Astrocyte of the cerebellum (primary cell): ENCODE results near the gene HS2ST1.

ENCODE experiments used
- DNase-seq: peaks from one replicate; pipeline ENCODE4 v3.0.0-alpha.2; 2011; ENCODE audit warnings: low read depth
- H3K4me3 ChIP-seq: 2 replicates; pipeline ENCODE4 v1.5.1; 2011; ENCODE audit warnings: mild to moderate bottlenecking, low read depth, low read length, moderate library complexity
- in situ Hi-C: cut with HindIII; loops from 2 replicates; pipeline ENCODE4 v1.10.0; 2017; ENCODE audit warnings: low sequenced_read_pairs
- TF ChIP-seq, protein P1 (sequence below): IDR thresholded peaks from 2 replicates; pipeline ENCODE4 v1.5.1; 2012; ENCODE audit warnings: low read length, low read depth, moderate library complexity, mild to moderate bottlenecking; ENCODE audit errors: missing control alignments

The HS2ST1 gene

GRCh38 chr1:87136607-87137341, 222.3 kb downstream of the HS2ST1 start:
- in situ Hi-C loops: no loop called here
- no peak for DNase-seq
- TF ChIP-seq, protein P1, sequence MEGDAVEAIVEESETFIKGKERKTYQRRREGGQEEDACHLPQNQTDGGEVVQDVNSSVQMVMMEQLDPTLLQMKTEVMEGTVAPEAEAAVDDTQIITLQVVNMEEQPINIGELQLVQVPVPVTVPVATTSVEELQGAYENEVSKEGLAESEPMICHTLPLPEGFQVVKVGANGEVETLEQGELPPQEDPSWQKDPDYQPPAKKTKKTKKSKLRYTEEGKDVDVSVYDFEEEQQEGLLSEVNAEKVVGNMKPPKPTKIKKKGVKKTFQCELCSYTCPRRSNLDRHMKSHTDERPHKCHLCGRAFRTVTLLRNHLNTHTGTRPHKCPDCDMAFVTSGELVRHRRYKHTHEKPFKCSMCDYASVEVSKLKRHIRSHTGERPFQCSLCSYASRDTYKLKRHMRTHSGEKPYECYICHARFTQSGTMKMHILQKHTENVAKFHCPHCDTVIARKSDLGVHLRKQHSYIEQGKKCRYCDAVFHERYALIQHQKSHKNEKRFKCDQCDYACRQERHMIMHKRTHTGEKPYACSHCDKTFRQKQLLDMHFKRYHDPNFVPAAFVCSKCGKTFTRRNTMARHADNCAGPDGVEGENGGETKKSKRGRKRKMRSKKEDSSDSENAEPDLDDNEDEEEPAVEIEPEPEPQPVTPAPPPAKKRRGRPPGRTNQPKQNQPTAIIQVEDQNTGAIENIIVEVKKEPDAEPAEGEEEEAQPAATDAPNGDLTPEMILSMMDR: no peak
- H3K4me3 ChIP-seq: no peak overlapping the region

DNA sequence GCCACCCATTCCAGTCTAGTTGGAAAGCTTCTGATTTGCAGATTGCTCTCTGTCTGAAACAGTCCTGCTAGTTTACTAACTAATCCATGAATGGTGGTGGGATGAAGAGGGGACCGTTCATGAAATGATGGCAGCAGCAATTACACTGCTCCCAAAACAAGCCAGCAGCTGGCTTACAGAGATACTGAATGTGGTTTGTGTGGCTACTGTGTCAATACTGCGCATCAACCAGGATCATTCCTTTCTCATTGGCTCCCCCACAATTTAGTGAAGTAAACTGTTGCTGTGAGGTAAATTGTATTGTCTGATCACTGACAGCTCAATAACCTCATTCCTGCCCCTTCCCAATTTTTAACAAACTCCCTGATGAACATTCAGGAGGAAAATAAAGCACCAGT, 222.9 kb downstream of the HS2ST1 start:
- in situ Hi-C loops: no loop called here
- TF ChIP-seq, protein P1: no peak
- no peak overlapping the region for H3K4me3 ChIP-seq
- DNase-seq: no peak

- no peak overlapping the region for H3K4me3 ChIP-seq
- no peak for DNase-seq
- in situ Hi-C loops: no loop called here
- TF ChIP-seq, protein P1: no peak
Measured at GRCh38 chr1:87140831-87141540, 226.6 kb downstream of the HS2ST1 start.

- in situ Hi-C loops: no loop called here
- DNase-seq: no peak
- no peak overlapping the region for H3K4me3 ChIP-seq
- TF ChIP-seq, protein P1: no peak
Measured at GRCh38 chr1:87141556-87141955, 227.1 kb downstream of the HS2ST1 start.

DNA sequence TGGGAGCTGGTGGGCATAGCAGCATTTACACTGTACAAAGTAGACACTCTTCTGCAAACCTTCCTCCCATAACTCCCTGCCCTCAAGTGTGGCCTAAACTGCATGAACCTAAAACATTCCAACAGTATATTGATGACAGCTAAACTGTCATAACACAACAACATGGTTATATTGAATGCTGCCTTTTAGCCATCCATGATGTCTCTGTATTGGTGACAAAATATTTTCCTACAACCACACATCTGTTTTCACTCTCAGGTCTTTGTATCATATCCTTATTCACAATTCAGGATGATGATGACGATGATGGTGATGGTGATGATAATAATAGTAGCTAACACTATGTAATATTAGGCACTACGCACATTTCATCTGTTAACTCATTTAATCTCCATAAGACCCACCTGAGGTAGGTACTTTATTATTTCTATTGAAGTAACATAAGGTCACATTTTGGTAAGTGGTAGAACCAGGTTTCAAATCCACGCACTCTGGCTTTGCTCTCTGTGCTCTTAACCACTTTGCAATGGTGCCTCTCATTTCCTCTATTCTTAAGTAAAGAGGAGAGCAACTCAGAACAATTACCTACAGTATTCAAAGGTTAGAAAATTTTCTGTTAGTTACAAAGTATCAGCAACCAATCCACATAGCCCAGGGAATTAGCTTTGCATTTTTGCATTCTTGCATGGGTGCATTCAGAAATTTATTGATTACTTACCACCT, 229.1 kb downstream of the HS2ST1 start:
- TF ChIP-seq, protein P1: no peak
- in situ Hi-C loops: no loop called here
- no peak overlapping the region for H3K4me3 ChIP-seq
- no peak for DNase-seq

DNA sequence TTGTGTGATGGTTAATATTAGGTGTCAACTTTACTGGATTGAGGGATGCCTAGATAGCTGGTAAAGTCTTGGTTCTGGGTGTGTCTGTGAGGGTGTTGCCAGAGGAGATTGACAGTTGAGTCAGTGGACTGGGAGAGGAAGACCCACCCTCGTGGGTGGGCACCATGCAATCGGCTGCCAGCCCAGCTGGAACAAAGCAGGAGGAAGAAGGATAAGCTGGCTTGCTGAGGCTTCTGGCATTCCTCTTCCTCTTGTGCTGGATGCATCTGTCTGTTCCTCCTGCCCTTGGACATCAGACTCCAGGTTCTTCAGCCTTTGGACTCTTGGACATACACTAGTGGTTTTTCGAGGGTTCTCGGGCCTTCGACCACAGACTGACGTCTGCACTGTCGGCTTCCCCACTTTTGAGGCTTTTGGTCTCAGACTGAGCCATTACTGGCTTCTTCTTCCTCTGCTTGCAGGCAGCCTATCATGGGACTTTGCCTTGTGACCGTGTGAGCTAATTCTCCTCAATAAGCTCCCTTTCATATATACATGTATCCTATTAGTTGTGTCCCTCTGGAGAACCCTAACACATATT, 230.0 kb downstream of the HS2ST1 start:
- no peak for DNase-seq
- TF ChIP-seq, protein P1: no peak
- in situ Hi-C loops: no loop called here

More for the DNA sequence above, 230.0 kb downstream of the HS2ST1 start:
- no peak overlapping the region for H3K4me3 ChIP-seq
